HG03135 (cell line): Measurements from ENCODE around the gene DNAJC15.
A peak's percentile ranks its signal among the peaks of the same experiment; 100 is the strongest.
"Not testable (repeated sequence)": the region's sequence is repeated elsewhere in the genome, so short reads cannot be mapped to it uniquely, and the experiment has no call there.

Experiments used
- ATAC-seq: cut with Tn5 transposase; IDR thresholded peaks from one replicate; pipeline ENCODE4 v1.9.1; 2021; ENCODE audit warnings: mild to moderate bottlenecking, moderate library complexity; ENCODE audit not compliant: unreplicated experiment

Gene DNAJC15

DNA sequence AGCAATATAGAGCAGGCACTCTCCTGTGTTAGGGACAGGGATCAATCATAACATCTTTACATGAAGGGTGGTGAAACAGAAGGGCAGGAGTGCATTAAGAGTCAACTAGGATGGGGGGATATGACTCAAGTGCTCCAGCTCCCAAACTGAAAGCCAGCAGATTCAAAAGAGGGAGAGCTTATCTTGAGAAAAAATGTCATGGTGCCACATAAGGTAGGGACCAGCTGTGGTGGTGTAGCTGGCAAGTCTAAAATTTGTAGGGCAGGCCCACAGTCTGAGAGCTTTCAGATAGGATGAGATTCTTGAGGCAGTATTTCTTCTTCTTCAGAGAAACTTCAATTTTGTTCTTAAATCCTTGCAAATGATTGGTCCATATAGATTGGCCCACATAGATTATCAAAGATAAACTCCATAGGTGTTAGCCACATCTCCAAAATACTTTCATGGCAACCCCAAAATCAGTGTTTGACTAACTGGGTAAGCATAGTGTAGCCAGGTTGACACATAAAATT lies 19.1 kb downstream of the DNAJC15 start:
- no peak for ATAC-seq

DNA sequence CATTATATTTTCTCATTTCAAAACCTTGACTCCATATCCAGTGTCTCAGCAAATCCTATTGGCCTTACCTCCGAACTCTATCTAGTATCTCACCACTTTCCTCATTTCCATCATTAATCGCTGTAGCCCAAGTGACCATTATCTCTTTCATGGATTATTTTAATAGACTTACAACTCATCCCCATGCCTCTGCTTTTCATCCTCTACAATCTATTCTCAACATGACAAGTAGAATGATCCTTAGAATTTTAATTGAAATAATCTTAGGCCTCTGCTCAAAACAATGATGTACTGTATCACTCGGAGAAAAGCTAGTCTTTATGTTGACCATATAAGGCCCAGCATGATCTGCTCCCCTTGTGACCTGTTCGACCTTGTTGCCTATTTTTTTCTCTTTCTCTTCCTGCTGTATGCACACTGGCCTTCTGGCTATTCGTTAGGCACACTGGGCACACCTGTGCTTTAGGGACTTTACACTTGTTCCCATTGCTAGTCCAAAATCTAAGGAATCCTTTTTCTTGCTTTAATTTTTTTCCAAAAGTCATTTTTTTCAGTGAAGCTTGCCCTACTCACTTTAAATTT lies 21.4 kb downstream of the DNAJC15 start:
- ATAC-seq = no peak

DNA sequence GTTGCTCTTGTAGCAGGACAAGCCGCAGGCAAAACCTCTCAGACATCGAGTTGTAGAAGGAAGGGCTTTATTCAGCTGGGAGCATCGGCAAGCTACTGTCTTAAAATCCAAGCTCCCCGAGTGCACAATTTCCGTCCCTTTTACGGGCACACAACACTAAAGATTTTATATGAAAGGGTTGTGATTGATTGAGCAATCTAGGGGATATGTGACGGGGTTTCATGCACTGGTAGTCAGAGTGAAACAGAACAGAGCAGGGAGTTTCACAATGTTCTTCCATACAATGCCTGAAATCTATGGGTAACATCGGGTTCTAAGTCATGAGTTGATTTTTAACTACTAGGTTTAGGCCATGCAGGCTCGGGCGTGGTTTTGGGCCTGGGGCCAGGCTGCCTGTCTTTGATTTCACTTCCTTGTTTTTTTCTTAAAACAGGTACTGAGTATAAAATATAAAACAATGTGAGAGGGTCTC lies 22.0 kb downstream of the DNAJC15 start:
- ATAC-seq = not testable (repeated sequence)

DNA sequence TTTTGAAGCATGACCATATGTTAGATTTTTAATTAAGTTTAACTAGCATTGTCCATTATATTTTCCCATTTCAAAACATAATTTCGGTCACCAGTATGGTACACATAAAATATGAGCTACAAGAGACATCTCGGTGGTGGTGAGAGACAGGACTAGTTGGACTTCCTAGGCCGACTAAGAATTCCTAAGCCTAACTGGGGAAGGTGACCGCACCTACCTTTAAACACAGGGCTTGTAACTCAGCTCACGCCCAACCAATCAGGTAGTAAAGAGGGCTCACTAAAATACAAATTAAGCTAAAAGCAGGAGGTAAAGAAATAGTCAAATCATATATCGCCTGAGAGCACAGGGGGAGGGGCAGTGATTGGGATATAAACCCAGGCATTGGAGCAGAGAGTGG lies 22.9 kb downstream of the DNAJC15 start:
- no peak for ATAC-seq

- peak; percentile 51 for ATAC-seq
Measured at GRCh38 chr13:43054803-43055802, 31.7 kb downstream of the DNAJC15 start.

DNA sequence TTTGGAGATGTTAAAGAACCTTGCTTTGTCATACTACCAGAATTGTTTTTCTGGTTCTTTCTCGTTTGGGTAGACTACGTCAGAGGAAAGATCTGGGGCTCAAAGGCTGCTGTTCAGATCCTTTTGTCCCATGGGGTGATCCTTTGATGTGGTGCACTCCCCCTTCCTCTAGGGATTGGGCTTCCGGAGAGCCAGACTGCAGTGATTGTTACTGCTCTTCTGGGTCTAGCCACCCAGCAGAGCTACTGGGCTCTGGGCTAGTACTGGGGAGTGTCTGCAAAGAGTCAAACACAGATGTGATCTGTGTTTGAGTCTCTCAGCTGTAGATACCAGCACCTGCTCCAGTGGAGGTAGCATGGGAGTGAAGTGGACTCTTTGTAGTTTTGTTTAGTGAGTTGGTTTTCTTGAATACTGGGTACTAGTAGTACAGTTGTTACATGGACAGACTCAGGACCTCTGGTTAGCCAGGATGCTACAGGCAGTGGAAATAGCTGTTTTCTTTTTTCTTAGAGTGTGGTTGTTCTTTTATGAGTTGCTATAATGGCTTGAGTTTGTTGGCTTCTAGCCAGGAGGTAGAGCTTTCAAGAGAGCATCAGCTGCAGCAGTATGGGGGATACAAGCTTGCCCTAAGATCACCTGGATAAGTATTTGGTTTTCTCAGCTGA lies 34.4 kb downstream of the DNAJC15 start:
- no peak for ATAC-seq

GRCh38 chr13:43058318-43058674 lies 34.9 kb downstream of the DNAJC15 start:
- ATAC-seq = no peak

GRCh38 chr13:43058831-43059230 lies 35.4 kb downstream of the DNAJC15 start:
- no peak for ATAC-seq

GRCh38 chr13:43059779-43060178 lies 36.4 kb downstream of the DNAJC15 start:
- ATAC-seq = not testable (repeated sequence)

DNA sequence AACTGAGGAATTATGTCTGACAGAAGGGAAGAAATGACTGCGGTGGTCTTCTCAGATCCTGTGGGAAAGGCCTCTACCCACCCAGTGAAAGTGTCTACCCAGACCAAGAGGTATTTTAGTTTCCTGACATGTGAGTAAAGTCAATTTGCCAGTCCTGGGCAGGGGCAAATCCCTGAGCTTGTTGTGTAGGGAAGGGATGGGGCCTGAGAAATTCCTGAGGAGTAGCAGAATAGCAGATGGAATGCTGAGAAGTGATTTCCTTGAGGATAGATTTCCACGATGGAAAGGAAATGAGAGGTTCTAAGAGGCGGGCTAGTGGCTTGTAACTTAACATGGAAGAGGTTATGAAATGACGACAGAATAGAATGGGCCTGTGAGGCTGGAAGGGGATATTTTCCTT lies 37.4 kb downstream of the DNAJC15 start:
- ATAC-seq = not testable (repeated sequence)

DNA sequence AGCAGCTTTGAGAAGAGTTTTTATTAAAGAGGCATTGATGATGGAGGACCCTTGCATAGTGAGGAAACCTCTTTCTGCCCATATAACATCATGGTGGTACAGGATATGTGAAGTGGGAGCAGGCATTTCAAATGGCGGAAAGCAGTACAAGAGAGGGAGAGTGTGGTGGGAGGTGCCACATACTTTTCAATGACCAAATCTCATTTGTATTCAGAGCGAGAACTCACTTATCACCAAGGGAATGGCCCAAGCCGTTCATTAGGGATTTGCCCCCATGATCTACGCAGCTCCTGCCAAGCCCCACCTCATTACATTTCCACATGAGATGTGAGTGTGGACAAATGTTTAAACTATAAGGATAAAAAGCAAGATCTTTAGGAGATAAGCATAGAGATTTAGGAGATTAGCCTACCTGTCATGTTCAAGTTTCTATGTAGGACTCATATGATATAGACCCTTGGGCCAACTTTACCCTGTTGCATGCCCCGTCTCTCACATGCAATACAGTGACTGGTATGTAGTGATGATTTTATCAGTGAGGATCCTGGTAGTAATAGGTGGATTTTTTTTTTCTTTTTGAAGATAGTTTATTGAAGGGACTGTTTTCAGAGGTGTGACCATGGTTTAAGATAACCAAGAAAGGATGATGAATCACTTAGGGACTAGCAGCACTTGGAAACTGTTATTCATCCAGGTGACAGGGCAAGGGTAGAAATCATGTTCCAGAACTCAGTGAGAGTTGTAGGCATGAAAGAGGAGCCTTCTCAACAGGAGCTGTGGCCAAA lies 38.3 kb downstream of the DNAJC15 start:
- ATAC-seq = no peak

DNA sequence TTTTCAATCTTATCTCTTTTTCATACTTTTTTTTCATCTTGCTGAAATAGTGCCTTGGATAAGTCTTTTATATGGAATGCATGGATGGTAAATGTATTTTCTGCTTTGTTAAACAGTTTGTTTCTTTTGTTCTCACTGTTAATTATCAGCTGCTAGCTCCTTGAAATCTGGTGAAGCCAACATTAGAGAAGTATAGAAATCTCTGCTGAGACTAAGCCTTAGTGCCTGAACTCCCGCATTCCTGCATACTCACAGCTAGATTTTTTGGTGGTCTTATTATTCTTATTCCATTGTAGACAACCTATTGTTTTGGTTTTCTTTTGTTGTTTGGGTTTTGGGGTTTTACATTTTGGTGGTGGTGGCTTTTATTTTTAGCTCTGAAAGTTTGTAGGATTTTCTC lies 48.4 kb downstream of the DNAJC15 start:
- no peak for ATAC-seq

DNA sequence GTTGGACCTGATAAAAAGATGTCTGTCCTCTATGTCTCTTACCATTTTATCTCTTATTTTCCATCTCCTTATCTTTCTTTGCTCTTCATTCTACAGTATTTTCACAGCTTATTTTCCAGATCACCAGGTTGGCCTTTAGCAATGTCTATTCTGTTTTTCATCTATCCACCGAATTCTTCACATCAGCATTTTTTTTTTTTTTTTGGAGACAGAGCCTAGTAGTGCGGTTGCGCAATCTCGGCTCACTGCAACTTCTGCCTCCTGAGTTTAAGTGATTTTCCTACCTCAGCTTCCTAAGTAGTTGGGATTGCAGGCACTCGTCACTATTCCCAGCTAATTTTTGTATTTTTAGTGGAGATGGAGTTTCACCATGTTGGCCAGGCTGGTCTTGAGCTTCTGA lies 49.0 kb downstream of the DNAJC15 start:
- no peak for ATAC-seq

DNA sequence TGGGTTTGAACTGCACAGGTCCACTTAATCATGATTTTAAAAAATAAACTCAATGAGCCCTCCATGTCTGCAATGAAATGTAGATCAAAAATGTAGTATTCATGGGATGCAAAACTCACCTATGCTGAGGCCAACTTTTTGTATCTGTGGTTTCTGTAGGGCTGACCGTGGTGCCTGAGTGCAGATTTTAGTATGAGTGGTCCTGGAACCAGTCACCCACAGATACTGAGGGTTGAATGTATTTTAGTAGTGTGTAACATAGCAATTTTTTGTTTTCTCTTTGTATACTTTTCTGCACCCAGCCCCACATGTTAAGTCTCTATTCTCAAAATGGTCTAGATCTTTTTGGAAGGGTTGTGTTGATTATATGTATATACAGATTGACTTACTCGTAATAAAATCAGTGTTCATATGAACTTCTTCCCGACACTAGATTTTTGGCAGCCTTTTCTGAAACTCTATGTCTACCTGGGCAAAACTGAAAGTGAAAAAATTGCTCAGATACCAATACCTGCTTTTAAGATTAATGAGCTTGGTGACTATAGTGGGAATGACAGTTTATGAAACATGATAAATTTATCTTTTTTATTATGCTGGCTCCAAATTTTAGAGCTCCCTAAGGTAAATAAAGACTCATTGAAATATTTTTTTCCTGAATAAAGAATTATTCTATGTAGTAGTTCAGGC lies 51.6 kb downstream of the DNAJC15 start:
- peak; percentile 91 for ATAC-seq

- ATAC-seq = not testable (repeated sequence)
Measured at GRCh38 chr13:43075511-43075902, 52.1 kb downstream of the DNAJC15 start.

DNA sequence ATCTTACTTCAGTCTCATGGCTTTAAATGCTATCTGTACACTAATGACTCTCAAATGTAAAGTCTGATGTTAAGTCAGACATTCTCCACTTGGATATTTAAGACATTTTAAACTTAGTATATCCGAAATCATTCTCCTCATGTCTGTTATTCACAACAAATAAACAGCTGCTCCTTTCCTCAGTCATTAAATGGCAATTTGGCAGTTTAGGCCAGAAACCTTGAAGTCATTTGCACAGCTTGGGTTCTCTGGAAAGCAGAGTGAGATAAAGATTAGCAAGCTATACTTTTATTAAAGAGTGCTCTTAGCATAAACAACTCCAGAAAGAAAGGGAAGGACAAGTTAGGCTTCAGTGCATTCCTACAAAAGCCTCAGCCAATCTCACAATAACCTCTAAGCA lies 53.7 kb downstream of the DNAJC15 start:
- ATAC-seq = no peak

- no peak for ATAC-seq
Measured at GRCh38 chr13:43077461-43077860, 54.1 kb downstream of the DNAJC15 start.

DNA sequence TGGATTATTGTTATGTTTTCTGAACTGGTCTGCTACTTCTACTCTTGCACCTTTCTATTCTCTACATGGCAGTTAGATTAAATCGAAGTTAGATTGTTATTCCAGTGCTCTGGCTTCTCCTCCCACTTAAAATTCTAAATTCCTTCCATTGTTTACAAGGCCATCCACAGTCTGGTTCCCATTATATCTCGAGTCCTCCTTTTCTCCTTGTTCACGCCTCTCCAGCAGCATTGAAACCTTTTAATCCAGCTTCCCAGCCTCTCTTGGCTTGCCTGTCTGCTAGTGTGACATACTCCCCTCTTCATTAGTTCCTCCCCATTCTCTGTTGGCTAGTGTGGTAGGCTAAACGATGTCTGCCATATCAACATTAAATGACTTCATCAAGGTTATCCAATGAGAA lies 54.5 kb downstream of the DNAJC15 start:
- no peak for ATAC-seq

- no peak for ATAC-seq
Measured at GRCh38 chr13:43078399-43078798, 55.0 kb downstream of the DNAJC15 start.

DNA sequence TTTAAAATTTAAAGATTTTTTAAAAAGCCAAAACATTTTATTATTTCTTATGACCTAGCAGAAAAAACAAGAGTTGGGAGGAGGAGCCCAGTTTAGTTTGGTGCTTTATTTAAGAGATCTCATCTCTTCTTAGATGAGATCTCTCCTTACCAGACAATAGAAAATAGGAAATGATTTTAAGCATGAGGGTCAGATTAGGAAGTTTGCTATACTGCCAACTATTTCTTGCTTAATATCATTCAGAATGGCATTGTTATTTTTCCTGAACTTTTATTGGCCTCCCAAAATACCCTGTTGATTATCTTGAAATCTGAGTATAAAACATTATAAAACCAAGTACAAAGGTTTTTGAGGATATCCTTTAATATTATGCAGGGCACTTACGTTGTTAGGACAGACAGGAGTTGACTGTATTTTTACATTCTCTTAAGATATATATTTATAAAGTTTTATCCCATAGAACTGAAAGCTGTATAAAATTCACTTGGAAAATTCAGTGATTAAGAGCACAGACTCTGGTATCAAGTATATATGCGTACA lies 56.1 kb downstream of the DNAJC15 start:
- no peak for ATAC-seq
